Astrocyte (in vitro differentiated cells and primary cell): Measurements from ENCODE around the gene ITGB2.

Experiments used
- EZH2 ChIP-seq: IDR thresholded peaks from 2 replicates; pipeline ENCODE4 v1.6.1; 2012; ENCODE audit warnings: mild to moderate bottlenecking, low read length, inconsistent platforms; ENCODE audit not compliant: insufficient read depth
- TF ChIP-seq, protein P1 (sequence below): IDR thresholded peaks from 2 replicates; pipeline ENCODE4 v1.5.1; 2011; ENCODE audit warnings: low read depth, mild to moderate bottlenecking, inconsistent platforms, low read length, moderate library complexity; ENCODE audit not compliant: insufficient read depth

DNA sequence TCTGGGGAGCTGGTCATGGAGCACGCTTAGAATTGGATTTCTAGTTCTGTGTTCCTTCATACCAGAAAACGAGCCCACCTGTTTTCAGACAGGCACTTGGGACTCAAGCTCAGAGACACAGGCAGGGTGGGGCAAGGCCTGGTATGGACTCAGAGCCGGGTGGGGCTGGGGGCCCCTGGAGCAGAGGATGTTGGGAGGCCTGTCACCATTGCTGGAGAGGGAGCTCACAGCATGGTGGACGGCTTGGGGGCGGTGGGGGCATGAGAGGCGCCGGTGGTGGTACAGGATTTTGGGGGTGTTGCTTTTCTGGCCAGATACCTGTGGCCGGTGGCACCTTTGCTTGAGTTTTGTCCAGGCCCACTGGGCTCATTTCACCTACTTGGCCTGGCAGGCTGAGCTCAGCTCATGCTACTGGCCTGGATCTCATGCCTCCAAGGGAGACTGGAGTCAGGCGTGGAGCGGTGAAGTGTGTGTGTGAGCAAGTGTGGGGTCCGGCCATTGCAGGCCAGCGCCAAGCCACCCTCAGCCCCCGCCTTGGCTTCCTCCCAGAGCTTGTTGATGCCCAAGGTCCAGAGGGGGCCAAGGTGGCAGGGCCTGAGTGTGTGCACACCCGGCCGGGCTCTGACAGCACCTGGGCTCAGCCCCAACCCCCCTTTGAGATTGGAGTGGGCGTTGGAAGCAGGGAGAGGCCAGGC is 27.9 kb upstream of the ITGB2 start:
- TF ChIP-seq, protein P1, sequence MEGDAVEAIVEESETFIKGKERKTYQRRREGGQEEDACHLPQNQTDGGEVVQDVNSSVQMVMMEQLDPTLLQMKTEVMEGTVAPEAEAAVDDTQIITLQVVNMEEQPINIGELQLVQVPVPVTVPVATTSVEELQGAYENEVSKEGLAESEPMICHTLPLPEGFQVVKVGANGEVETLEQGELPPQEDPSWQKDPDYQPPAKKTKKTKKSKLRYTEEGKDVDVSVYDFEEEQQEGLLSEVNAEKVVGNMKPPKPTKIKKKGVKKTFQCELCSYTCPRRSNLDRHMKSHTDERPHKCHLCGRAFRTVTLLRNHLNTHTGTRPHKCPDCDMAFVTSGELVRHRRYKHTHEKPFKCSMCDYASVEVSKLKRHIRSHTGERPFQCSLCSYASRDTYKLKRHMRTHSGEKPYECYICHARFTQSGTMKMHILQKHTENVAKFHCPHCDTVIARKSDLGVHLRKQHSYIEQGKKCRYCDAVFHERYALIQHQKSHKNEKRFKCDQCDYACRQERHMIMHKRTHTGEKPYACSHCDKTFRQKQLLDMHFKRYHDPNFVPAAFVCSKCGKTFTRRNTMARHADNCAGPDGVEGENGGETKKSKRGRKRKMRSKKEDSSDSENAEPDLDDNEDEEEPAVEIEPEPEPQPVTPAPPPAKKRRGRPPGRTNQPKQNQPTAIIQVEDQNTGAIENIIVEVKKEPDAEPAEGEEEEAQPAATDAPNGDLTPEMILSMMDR: no peak
- no peak for TF ChIP-seq EZH2
